Heart right ventricle (tissue), 16 donors: ENCODE results near the gene SELENON. TPM values are rescaled to one million over a fixed set of nuclear protein-coding genes. Genes with fewer than 3 reads are reported as not detected.

Experiments used
- ATAC-seq, 8 donors: fragments of 200-7000 bp; cut with Tn5 transposase; one replicate each; pipeline ENCODE4 v1.9.1; 2020; ENCODE audit warnings: mild to moderate bottlenecking in 8 of 8, moderate library complexity in 8 of 8, moderate number of reproducible peaks in 1 of 8
- DNase-seq, 2 donors: peaks; one replicate each; pipeline ENCODE4 v3.0.0-alpha.2; 2020
- H3K27ac ChIP-seq, 10 donors: fragments of 200-600 bp; sonication (generic) in 2 of 10; one replicate each; pipeline versions ENCODE4 v1.5.0 to v1.8.0; 2020 to 2022; ENCODE audit warnings: mild to moderate bottlenecking in 3 of 10
- H3K27me3 ChIP-seq, 7 donors: fragments of 200-600 bp; one replicate each; pipeline ENCODE4 v1.8.0; 2021 to 2022; ENCODE audit warnings: mild to moderate bottlenecking in 2 of 7
- H3K36me3 ChIP-seq, 9 donors: fragments of 200-600 bp; sonication (generic) in 1 of 9; one replicate each; pipeline versions ENCODE4 v1.5.0 to v1.8.0; 2020 to 2022; ENCODE audit warnings: mild to moderate bottlenecking in 2 of 9
- H3K4me1 ChIP-seq, 9 donors: fragments of 200-600 bp; sonication (generic) in 1 of 9; one replicate each; pipeline versions ENCODE4 v1.5.0 to v1.8.0; 2020 to 2022; ENCODE audit warnings: mild to moderate bottlenecking in 4 of 9
- H3K4me3 ChIP-seq, 10 donors: fragments of 200-600 bp; sonication (generic) in 2 of 10; one replicate each; pipeline versions ENCODE4 v1.5.0 to v1.8.0; 2020 to 2022; ENCODE audit warnings: mild to moderate bottlenecking in 7 of 10, moderate library complexity in 2 of 10
- H3K9me3 ChIP-seq, 11 donors: fragments of 200-600 bp in 10 of 11; sonication (generic) in 2 of 11; one replicate each; pipeline versions ENCODE4 v1.5.0 to v1.8.0; 2013 to 2022; ENCODE audit warnings: mild to moderate bottlenecking in 2 of 11, control low read depth in 1 of 11, moderate library complexity in 1 of 11
- CTCF ChIP-seq, 9 donors: fragments of 200-600 bp; sonication (generic) in 2 of 9; IDR thresholded peaks; one replicate each; pipeline versions ENCODE4 v1.5.0 to v1.8.0; 2021 to 2022; ENCODE audit warnings: antibody characterized with exemption in 9 of 9, mild to moderate bottlenecking in 5 of 9, moderate library complexity in 1 of 9
- WGBS, 2 donors: extraction: QIAGEN DNeasy Blood & Tissue Kit; methylation state at CpG; one replicate each; pipeline ENCODE4 v1.1.7; 2013; ENCODE audit warnings: inconsistent platforms in 1 of 2; 5-methylcytosine and 5-hydroxymethylcytosine counted together
- intact Hi-C, 10 donors: fragments of 100-400 bp; cut with DNase I; formaldehyde crosslinking; loops; one replicate each; pipeline versions ENCODE4 v1.11.1 to v1.14.2; 2022
- polyA plus RNA-seq, 2 donors: library from polyadenylated mRNA; stranded (reverse); fragments of 200-250 nt; gene quantifications; one replicate each; pipeline ENCODE4 v1.2.3, GENCODE V29; 2013
- total RNA-seq, 10 donors: library from RNA; stranded (reverse); fragmentation: NEBNext Ultra II Directional in 3 of 10; extraction: Animal tissue kit (Norgen Biotek cat#: 25700) in 3 of 10; gene quantifications; one replicate each; pipeline versions ENCODE4 v1.2.1 to v1.2.4, GENCODE V29; 2021 to 2023
- donor health status: Arrhythmogenic right ventricular cardiomyopathy.
- donor health status: ischemic (EF 13 %, LVEDD 7.1; RV severe dilation, severe dysfunction).
- donor health status: healthy with polysubstance abuse.
- donor health status: DM: no; HTN: yes; CAD: no.
- donor health status: DM: no; HTN: no; CAD: no.
- donor health status: ischemic (EF 25% LVEDD 6.9; RV normal size, moderate dysfunction).
- donor health status: ischemic (EF 25% LVEDD 5.7; RV mildly dilated, moderate dysfunction).
- donor health status: healthy.
- donor health status: DM: yes; HTN: yes; CAD: no.
- donor health status: Ischemic cardiomyopathy.
- donor health status: ischemic (EF 35%, LVEDD 5.7; RV mildly dilated, moderate dysfunction).
- donor health status: nonischemic (EF 11% LVEDD 7.7; RV severe dilation, severe dysfunction).
- donor health status: DM: yes; HTN: yes; CAD: no.
- donor health status: PGD.
- donor health status: ischemic (EF 29% LVEDD 5.4; RV normal size, mild dysfunction).
- donor health status: nonischemic (EF 23%, LVEDD 6.1; RV moderate dilation, normal function).

SELENON gene
- total and polyA plus RNA-seq, 12 donors = 32.5 to 75.1 (median 44.5) TPM

GRCh38 chr1:25772164-25772563, 27.8 kb upstream of the SELENON start:
- peak overlapping the region in 7 of 10 donors; percentile 39 to 79 (median 66) for H3K27ac ChIP-seq
- H3K4me3 ChIP-seq = no peak overlapping the region
- no peaks in the 10 kb centered on the region for H3K27me3 ChIP-seq
- whole genome bisulfite sequencing, 2 donors = 96 to 97% methylated on average over 5 of the region's 5 CpGs
- H3K4me1 ChIP-seq = peaks cover 14 to 62% (median 41%) of the 10 kb centered on the region in 9 donors
- H3K9me3 ChIP-seq = no peaks in the 10 kb centered on the region
- DNase-seq = no peak
- ATAC-seq = no peak
- no peak for TF ChIP-seq CTCF (IDR thresholded peaks at IDR 0.05)
- intact Hi-C loops = no loop called here
- peaks cover 0 to 22% (median 4%) of the 10 kb centered on the region in 9 donors for H3K36me3 ChIP-seq

GRCh38 chr1:25772692-25773245, 27.2 kb upstream of the SELENON start:
- 85 to 91% methylated on average over 5 of the region's 5 CpGs for WGBS, 2 donors
- Histone ChIP-seq H3K27me3 (no peaks in the 10 kb centered on the region), H3K9me3 (no peaks in the 10 kb centered on the region), H3K4me1 (peaks cover 14 to 62% (median 41%) of the 10 kb centered on the region in 9 donors), H3K27ac (peak overlapping the region in 2 of 10 donors; percentile 22 to 79), H3K4me3 (no peak overlapping the region), H3K36me3 (peaks cover 0 to 25% (median 10%) of the 10 kb centered on the region in 9 donors)
- no peak for ATAC-seq
- DNase-seq = no peak
- intact Hi-C loops = no loop called here
- no peak for TF ChIP-seq CTCF (IDR thresholded peaks at IDR 0.05)

GRCh38 chr1:25773441-25774125, 26.4 kb upstream of the SELENON start:
- DNase-seq = no peak
- peaks cover 14 to 62% (median 41%) of the 10 kb centered on the region in 9 donors for H3K4me1 ChIP-seq
- TF ChIP-seq CTCF (IDR thresholded peaks at IDR 0.05) = no peak
- H3K4me3 ChIP-seq = no peak overlapping the region
- intact Hi-C loops = no loop called here
- 86 to 95% methylated on average over 4 of the region's 4 CpGs for WGBS, 2 donors
- no peaks in the 10 kb centered on the region for H3K27me3 ChIP-seq
- peaks cover 0 to 32% (median 10%) of the 10 kb centered on the region in 9 donors for H3K36me3 ChIP-seq
- H3K9me3 ChIP-seq = no peaks in the 10 kb centered on the region
- ATAC-seq = no peak
- no peak overlapping the region for H3K27ac ChIP-seq

GRCh38 chr1:25774206-25774803, 25.7 kb upstream of the SELENON start:
- Histone ChIP-seq H3K4me1 (peaks cover 14 to 62% (median 41%) of the 10 kb centered on the region in 9 donors), H3K9me3 (no peaks in the 10 kb centered on the region), H3K4me3 (no peak overlapping the region), H3K27me3 (no peaks in the 10 kb centered on the region), H3K36me3 (peaks cover 0 to 32% (median 10%) of the 10 kb centered on the region in 9 donors), H3K27ac (no peak overlapping the region)
- no peak for TF ChIP-seq CTCF (IDR thresholded peaks at IDR 0.05)
- whole genome bisulfite sequencing, 2 donors = 83 to 88% methylated on average over 13 of the region's 13 CpGs
- intact Hi-C loops = no loop called here
- DNase-seq (no peak), ATAC-seq (no peak)
